ENCODE results near the gene ITPRIPL1. TPM values are rescaled to one million over a fixed set of nuclear protein-coding genes. Genes with fewer than 3 reads are reported as not detected.
A peak's percentile ranks its signal among the peaks of the same experiment; 100 is the strongest.
"Not testable (repeated sequence)": the region's sequence is repeated elsewhere in the genome, so short reads cannot be mapped to it uniquely, and the experiment has no call there.

Gene ITPRIPL1
- total and polyA plus RNA-seq, 9 donors, result 0.11 to 1.2 (median 0.46) TPM

GRCh38 chr2:96291751-96292150 lies 33.4 kb upstream of the ITPRIPL1 start:
- no peak for TF ChIP-seq POLR2A (IDR thresholded peaks at IDR 0.05)
- TF ChIP-seq CTCF (IDR thresholded peaks at IDR 0.05), result no peak
- TF ChIP-seq EP300 (IDR thresholded peaks at IDR 0.05), result no peak
- Histone ChIP-seq H3K4me1 (ENCODE audit: insufficient read depth) (no peaks in the 10 kb centered on the region), H3K4me3 (no peak overlapping the region), H3K27me3 (no peaks in the 10 kb centered on the region), H3K9me3 (no peaks in the 10 kb centered on the region), H3K27ac (no peak overlapping the region), H3K36me3 (no peaks in the 10 kb centered on the region)
- no peak for DNase-seq
- intact Hi-C loops (cut with DNase I), result no loop called here
- 83 to 93% (median 90%) methylated on average over 5 of the region's 5 CpGs for WGBS, 3 donors

- H3K27ac ChIP-seq; DNase-seq; H3K36me3 ChIP-seq; H3K4me1 ChIP-seq (ENCODE audit: insufficient read depth); H3K4me3 ChIP-seq; intact Hi-C loops (cut with DNase I); H3K27me3 ChIP-seq; H3K9me3 ChIP-seq: not testable (repeated sequence)
- WGBS, 3 donors, result 85 to 89% (median 88%) methylated on average over 8 of the region's 8 CpGs
Observed at GRCh38 chr2:96294271-96294670, 30.8 kb upstream of the ITPRIPL1 start.

GRCh38 chr2:96296925-96297324 lies 28.2 kb upstream of the ITPRIPL1 start:
- intact Hi-C loops (cut with DNase I), result no loop called here
- Histone ChIP-seq H3K9me3 (no peaks in the 10 kb centered on the region), H3K27ac (no peak overlapping the region), H3K4me3 (no peak overlapping the region), H3K4me1 (ENCODE audit: insufficient read depth) (no peaks in the 10 kb centered on the region), H3K27me3 (no peaks in the 10 kb centered on the region), H3K36me3 (no peaks in the 10 kb centered on the region)
- TF ChIP-seq CTCF (IDR thresholded peaks at IDR 0.05) (no peak), POLR2A (IDR thresholded peaks at IDR 0.05) (no peak), EP300 (IDR thresholded peaks at IDR 0.05) (no peak)
- no peak for DNase-seq
- 75 to 83% (median 75%) methylated on average over 5 of the region's 5 CpGs for WGBS, 3 donors

GRCh38 chr2:96301865-96302264 lies 23.3 kb upstream of the ITPRIPL1 start:
- intact Hi-C loops (cut with DNase I), result no loop called here
- no peak overlapping the region for H3K27ac ChIP-seq
- no peak overlapping the region for H3K4me3 ChIP-seq
- no peaks in the 10 kb centered on the region for H3K9me3 ChIP-seq
- no peak for DNase-seq
- H3K4me1 ChIP-seq (ENCODE audit: insufficient read depth), result peaks cover 8% of the 10 kb centered on the region
- 52 to 74% (median 61%) methylated on average over 1 of the region's 1 CpG for WGBS, 3 donors
- H3K36me3 ChIP-seq, result no peaks in the 10 kb centered on the region
- TF ChIP-seq EP300 (IDR thresholded peaks at IDR 0.05) (no peak), CTCF (IDR thresholded peaks at IDR 0.05) (no peak), POLR2A (IDR thresholded peaks at IDR 0.05) (no peak)
- no peaks in the 10 kb centered on the region for H3K27me3 ChIP-seq

GRCh38 chr2:96304606-96305005 lies 20.5 kb upstream of the ITPRIPL1 start:
- no peak for DNase-seq
- peak overlapping the region in 1 of 2 donors; percentile 70 for H3K27ac ChIP-seq
- peaks cover 8% of the 10 kb centered on the region for H3K4me1 ChIP-seq (ENCODE audit: insufficient read depth)
- no peak for TF ChIP-seq POLR2A (IDR thresholded peaks at IDR 0.05)
- no peak for TF ChIP-seq EP300 (IDR thresholded peaks at IDR 0.05)
- no peak for TF ChIP-seq CTCF (IDR thresholded peaks at IDR 0.05)
- H3K4me3 ChIP-seq, result peak overlapping the region; percentile 71
- H3K27me3 ChIP-seq, result no peaks in the 10 kb centered on the region
- H3K9me3 ChIP-seq, result no peaks in the 10 kb centered on the region
- 51 to 59% (median 56%) methylated on average over 11 of the region's 11 CpGs for WGBS, 3 donors
- intact Hi-C loops (cut with DNase I), result loop anchor here in 1 of 4 donors (2.0 kb wide), 1 partner anchor 38 kb away; the partner anchor contains the start of gene CIAO1
- no peaks in the 10 kb centered on the region for H3K36me3 ChIP-seq

All from ovary (tissue), 9 donors.